Gastrocnemius medialis (tissue), 4 donors: ENCODE results near the gene SLC8B1.

Experiments used
- POLR2A ChIP-seq, 2 donors: fragments of 450-650 bp; IDR thresholded peaks; one replicate each; pipeline ENCODE4 v1.6.1; 2017; ENCODE audit warnings: antibody characterized with exemption in 2 of 2, mild to moderate bottlenecking in 2 of 2, moderate library complexity in 2 of 2
- TF ChIP-seq, protein P1 (sequence below), 5 experiments: fragments of 450-650 bp in 3 of 5; fragments of 200-600 bp in 2 of 5; sonication (generic) in 2 of 5; IDR thresholded peaks in 4 of 5; conservative IDR thresholded peaks in 1 of 5; 1 replicate in 4 of 5; 2 replicates in 1 of 5; pipeline ENCODE4 v1.5.1; 2016 to 2019; ENCODE audit warnings: antibody characterized with exemption in 5 of 5, mild to moderate bottlenecking in 3 of 5, moderate library complexity in 3 of 5

DNA sequence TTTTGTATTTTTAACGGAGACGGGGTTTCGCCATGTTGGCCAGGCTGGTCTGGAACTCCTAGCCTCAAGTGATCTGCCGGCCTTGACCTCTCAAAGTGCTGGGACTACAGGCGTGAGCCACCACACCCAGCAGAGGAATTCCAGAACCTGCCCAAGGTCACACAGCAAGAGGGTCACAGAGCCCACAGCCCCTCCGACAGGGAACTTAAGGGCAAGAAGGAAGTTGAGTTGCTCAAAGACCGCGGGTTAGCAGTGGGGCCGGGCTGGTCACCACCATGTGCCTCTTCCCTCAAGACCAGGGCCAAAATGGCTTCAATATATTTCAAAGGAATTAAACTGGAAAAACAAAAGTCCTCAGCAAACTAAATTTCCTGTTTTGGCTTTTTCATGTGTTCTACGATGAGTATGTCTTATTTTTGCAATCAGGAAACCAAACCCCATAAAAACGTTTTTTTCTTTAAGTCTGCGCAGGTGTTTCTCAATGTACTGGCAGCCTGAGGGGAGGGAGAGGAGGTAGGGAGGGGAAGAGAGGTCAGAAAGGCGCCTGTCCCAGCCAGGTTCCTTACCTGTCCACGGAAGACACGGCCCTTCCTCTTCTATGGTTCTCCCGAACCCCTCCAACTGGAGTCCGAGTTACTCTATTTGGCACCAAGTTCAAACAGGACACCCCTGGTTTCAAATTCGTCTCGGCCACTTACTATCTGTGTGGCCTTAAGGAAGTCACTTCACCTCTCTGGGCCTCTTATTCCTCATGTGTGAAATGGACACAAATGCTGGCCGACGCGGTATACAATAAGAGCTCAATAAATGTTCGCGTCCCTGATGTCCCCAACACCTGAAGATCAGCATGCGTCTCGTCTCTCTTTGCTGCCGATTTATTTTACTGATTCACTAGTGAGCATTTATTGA lies 778 bp downstream of the SLC8B1 start:
- TF ChIP-seq, protein P1, sequence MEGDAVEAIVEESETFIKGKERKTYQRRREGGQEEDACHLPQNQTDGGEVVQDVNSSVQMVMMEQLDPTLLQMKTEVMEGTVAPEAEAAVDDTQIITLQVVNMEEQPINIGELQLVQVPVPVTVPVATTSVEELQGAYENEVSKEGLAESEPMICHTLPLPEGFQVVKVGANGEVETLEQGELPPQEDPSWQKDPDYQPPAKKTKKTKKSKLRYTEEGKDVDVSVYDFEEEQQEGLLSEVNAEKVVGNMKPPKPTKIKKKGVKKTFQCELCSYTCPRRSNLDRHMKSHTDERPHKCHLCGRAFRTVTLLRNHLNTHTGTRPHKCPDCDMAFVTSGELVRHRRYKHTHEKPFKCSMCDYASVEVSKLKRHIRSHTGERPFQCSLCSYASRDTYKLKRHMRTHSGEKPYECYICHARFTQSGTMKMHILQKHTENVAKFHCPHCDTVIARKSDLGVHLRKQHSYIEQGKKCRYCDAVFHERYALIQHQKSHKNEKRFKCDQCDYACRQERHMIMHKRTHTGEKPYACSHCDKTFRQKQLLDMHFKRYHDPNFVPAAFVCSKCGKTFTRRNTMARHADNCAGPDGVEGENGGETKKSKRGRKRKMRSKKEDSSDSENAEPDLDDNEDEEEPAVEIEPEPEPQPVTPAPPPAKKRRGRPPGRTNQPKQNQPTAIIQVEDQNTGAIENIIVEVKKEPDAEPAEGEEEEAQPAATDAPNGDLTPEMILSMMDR (IDR thresholded peaks at IDR 0.05 in 4 of 5, conservative IDR thresholded peaks at IDR 0.05 in 1 of 5) = no peak
- no peak for TF ChIP-seq POLR2A (IDR thresholded peaks at IDR 0.05)
